Transverse colon (tissue), 3 donors: ENCODE data around the gene SDR42E2.
A peak's percentile ranks its signal among the peaks of the same experiment; 100 is the strongest.

Experiments
- CTCF ChIP-seq, 5 experiments: fragments of 200-600 bp in 3 of 5; fragments of 450-650 bp in 2 of 5; sonication (generic) in 3 of 5; IDR thresholded peaks; 1 replicate in 2 of 5; 2 replicates in 3 of 5; pipeline ENCODE4 v1.5.1; 2016 to 2017; ENCODE audit warnings: antibody characterized with exemption in 5 of 5, inconsistent platforms in 3 of 5, mild to moderate bottlenecking in 2 of 5, moderate library complexity in 1 of 5
- EP300 ChIP-seq: sonication (generic); formaldehyde crosslinking; IDR thresholded peaks from one replicate; pipeline ENCODE4 v1.6.1; 2017; ENCODE audit warnings: antibody characterized with exemption, low read depth
- POLR2A ChIP-seq: fragments of 450-650 bp; IDR thresholded peaks from one replicate; pipeline ENCODE4 v1.6.1; 2016; ENCODE audit warnings: antibody characterized with exemption, mild to moderate bottlenecking, moderate library complexity

- TF ChIP-seq CTCF (IDR thresholded peaks at IDR 0.05) (no peak), POLR2A (no peak), EP300 (peak; percentile 54)
Measured at GRCh38 chr16:22232277-22233036, 70.2 kb downstream of the SDR42E2 start.
